ENCODE data around the gene LIPE. TPM values are rescaled to one million over a fixed set of nuclear protein-coding genes. Genes with fewer than 3 reads are reported as not detected.
A peak's percentile ranks its signal among the peaks of the same experiment; 100 is the strongest.

Gene LIPE
- polyA plus RNA-seq, 1 donor (not counting 4 experiments of a cell fraction or from before 2014, with no cell fraction given) = 6.1 TPM

DNA sequence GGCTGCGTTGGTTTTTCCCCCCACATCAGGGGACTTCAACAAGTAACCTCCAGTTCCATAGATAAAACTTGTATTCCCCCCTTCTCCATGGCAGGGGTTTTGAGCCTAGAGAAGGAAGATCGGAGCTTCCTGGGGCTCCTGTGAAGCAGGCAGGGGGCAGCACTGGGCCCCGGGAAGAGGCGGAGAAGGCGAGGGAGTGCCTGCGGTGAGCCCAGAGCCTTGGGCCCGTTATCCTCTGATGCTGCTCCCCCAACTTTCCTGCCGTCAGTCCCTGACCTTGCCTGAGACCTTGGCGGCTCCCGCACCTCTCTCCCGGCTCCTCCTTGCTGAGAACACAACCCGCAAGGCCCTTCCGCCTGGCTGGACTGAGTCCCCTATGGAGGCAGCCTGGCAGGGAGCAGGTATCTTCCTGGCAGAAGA lies 2.5 kb downstream of the LIPE start:
- FAIRE-seq (no peak), DNase-seq (ENCODE audit: low read depth, low spot score) (no peak)
- dilution Hi-C loops (cut with MboI; ENCODE audit: extremely low pct_ligation_motif_present, low sequenced_read_pairs) = loop anchor here (25.0 kb wide), 1 partner anchor 163 kb away; the partner anchor contains the start of gene CEACAM8
- H3K9ac ChIP-seq (ENCODE audit: control insufficient read depth, extremely low read depth, insufficient read depth, low read length) = no peak overlapping the region
- no peaks in the 10 kb centered on the region for H3K9me3 ChIP-seq (ENCODE audit: control insufficient read depth, low read depth, low read length)
- no peaks in the 10 kb centered on the region for H3K36me3 ChIP-seq (ENCODE audit: control insufficient read depth in 2 of 2, extremely low read depth in 1 of 2, insufficient read depth in 2 of 2, low read length in 2 of 2)
- H2AFZ ChIP-seq (ENCODE audit: control insufficient read depth, low read length) = no peak overlapping the region
- no peak overlapping the region for H3K4me2 ChIP-seq (ENCODE audit: control insufficient read depth, extremely low read depth, insufficient read depth, low read depth, low read length)
- no peaks in the 10 kb centered on the region for H4K20me1 ChIP-seq (ENCODE audit: control insufficient read depth, extremely low read depth, insufficient read depth, low read length)
- H3K79me2 ChIP-seq (ENCODE audit: control insufficient read depth, insufficient read depth, low read length) = peaks cover under 1% of the 10 kb centered on the region
- no peaks in the 10 kb centered on the region for H3K27me3 ChIP-seq (ENCODE audit: control insufficient read depth, extremely low read depth, insufficient read depth, low read length)
- H3K9me1 ChIP-seq (ENCODE audit: control insufficient read depth, extremely low read depth, insufficient read depth, low read length) = no peaks in the 10 kb centered on the region
- TF ChIP-seq CTCF (optimal IDR thresholded peaks at IDR 0.05 in 1 of 3, IDR thresholded peaks at IDR 0.05 in 1 of 3, conservative IDR thresholded peaks at IDR 0.05 in 1 of 3; ENCODE audit: extremely low read depth in 1 of 3, insufficient read depth in 2 of 3, low read length in 3 of 3) (peak in 1 of 3 experiments; percentile 3), EZH2 (IDR thresholded peaks at IDR 0.05; ENCODE audit: low read length) (no peak)
- peaks cover 33% of the 10 kb centered on the region for H3K4me1 ChIP-seq (ENCODE audit: control insufficient read depth, extremely low read depth, insufficient read depth, low read length)
- no peak overlapping the region for H3K4me3 ChIP-seq (ENCODE audit: control insufficient read depth in 2 of 3, extremely low read depth in 1 of 3, insufficient read depth in 2 of 3, low read depth in 1 of 3, low read length in 3 of 3)
- H3K27ac ChIP-seq (ENCODE audit: control insufficient read depth, insufficient read depth, low read length) = no peak overlapping the region

DNA sequence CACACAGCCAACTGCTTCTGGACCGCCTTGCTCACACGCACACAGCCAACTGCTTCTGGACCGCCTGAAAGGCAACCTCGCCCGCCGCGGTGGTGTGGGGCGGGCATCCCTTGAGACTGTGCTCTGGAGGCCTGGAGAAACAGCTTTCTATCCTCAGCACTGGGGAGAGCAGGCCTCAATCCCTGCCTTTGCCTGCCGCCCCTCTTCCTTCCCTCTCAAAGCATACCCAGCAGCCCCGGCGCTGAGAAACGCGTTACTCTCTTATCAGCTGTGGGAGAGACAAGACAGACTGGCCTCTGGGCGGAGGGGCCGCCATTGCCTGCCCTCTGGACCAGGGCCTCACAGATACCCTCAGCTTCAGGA lies 2.9 kb downstream of the LIPE start:
- Histone ChIP-seq H3K27ac (ENCODE audit: control insufficient read depth, insufficient read depth, low read length) (no peak overlapping the region), H3K79me2 (ENCODE audit: control insufficient read depth, insufficient read depth, low read length) (peaks cover 3% of the 10 kb centered on the region), H4K20me1 (ENCODE audit: control insufficient read depth, extremely low read depth, insufficient read depth, low read length) (no peaks in the 10 kb centered on the region), H3K4me2 (ENCODE audit: control insufficient read depth, extremely low read depth, insufficient read depth, low read depth, low read length) (peak overlapping the region; percentile 90), H3K9ac (ENCODE audit: control insufficient read depth, extremely low read depth, insufficient read depth, low read length) (no peak overlapping the region), H3K36me3 (ENCODE audit: control insufficient read depth in 2 of 2, extremely low read depth in 1 of 2, insufficient read depth in 2 of 2, low read length in 2 of 2) (no peaks in the 10 kb centered on the region), H3K27me3 (ENCODE audit: control insufficient read depth, extremely low read depth, insufficient read depth, low read length) (no peaks in the 10 kb centered on the region), H3K9me3 (ENCODE audit: control insufficient read depth, low read depth, low read length) (no peaks in the 10 kb centered on the region), H3K9me1 (ENCODE audit: control insufficient read depth, extremely low read depth, insufficient read depth, low read length) (no peaks in the 10 kb centered on the region), H3K4me1 (ENCODE audit: control insufficient read depth, extremely low read depth, insufficient read depth, low read length) (peaks cover 34% of the 10 kb centered on the region), H2AFZ (ENCODE audit: control insufficient read depth, low read length) (no peak overlapping the region), H3K4me3 (ENCODE audit: control insufficient read depth in 2 of 3, extremely low read depth in 1 of 3, insufficient read depth in 2 of 3, low read depth in 1 of 3, low read length in 3 of 3) (no peak overlapping the region)
- DNase-seq (ENCODE audit: low read depth, low spot score) (no peak), FAIRE-seq (no peak)
- dilution Hi-C loops (cut with MboI; ENCODE audit: extremely low pct_ligation_motif_present, low sequenced_read_pairs) = no loop called here
- no peak for TF ChIP-seq EZH2 (IDR thresholded peaks at IDR 0.05; ENCODE audit: low read length)
- TF ChIP-seq CTCF (optimal IDR thresholded peaks at IDR 0.05 in 1 of 3, IDR thresholded peaks at IDR 0.05 in 1 of 3, conservative IDR thresholded peaks at IDR 0.05 in 1 of 3; ENCODE audit: extremely low read depth in 1 of 3, insufficient read depth in 2 of 3, low read length in 3 of 3) = no peak

Data from keratinocyte (primary cell).